Adipocyte (in vitro differentiated cells): ENCODE results near the gene CYTH1.
A peak's percentile ranks its signal among the peaks of the same experiment; 100 is the strongest.

Source experiments
- DNase-seq: peaks from one replicate; pipeline ENCODE4 v3.0.0-alpha.2; 2015; ENCODE audit warnings: low read depth
- H3K27me3 ChIP-seq: replicated peaks from 2 replicates; pipeline ENCODE4 v1.7.0; 2013; ENCODE audit warnings: mild to moderate bottlenecking, low read length, moderate library complexity; ENCODE audit not compliant: control insufficient read depth, insufficient read depth
- H3K36me3 ChIP-seq: 2 replicates; pipeline ENCODE4 v1.7.0; 2013; ENCODE audit warnings: low read length, mild to moderate bottlenecking, moderate library complexity; ENCODE audit not compliant: control insufficient read depth, insufficient read depth, severe bottlenecking
- H3K4me1 ChIP-seq: 2 replicates; pipeline ENCODE4 v1.7.0; 2013; ENCODE audit warnings: mild to moderate bottlenecking, low read length, moderate library complexity; ENCODE audit not compliant: control insufficient read depth, insufficient read depth
- H3K4me3 ChIP-seq: 2 replicates; pipeline ENCODE4 v1.7.0; 2013; ENCODE audit warnings: mild to moderate bottlenecking, low read length, moderate library complexity
- H3K9ac ChIP-seq: 2 replicates; pipeline ENCODE4 v1.7.0; 2013; ENCODE audit warnings: mild to moderate bottlenecking, low read length, moderate library complexity
- H3K9me3 ChIP-seq: 2 replicates; pipeline ENCODE4 v1.7.0; 2013; ENCODE audit warnings: mild to moderate bottlenecking, low read length, moderate library complexity; ENCODE audit not compliant: control insufficient read depth

CYTH1 gene

GRCh38 chr17:78781893-78782304 lies at the start of gene CYTH1:
TSS of gene CYTH1 (minus strand) at chr17:78782273. CDS start at chr17:78782223, 50 bp downstream.
- H3K9me3 ChIP-seq = no peaks in the 10 kb centered on the region
- H3K4me1 ChIP-seq = peaks cover 9% of the 10 kb centered on the region
- no peaks in the 10 kb centered on the region for H3K27me3 ChIP-seq
- H3K4me3 ChIP-seq = peak within 1 kb of the TSS; percentile 87
- H3K36me3 ChIP-seq = no peaks in the 10 kb centered on the region
- DNase-seq = no peak
- peak within 1 kb of the TSS; percentile 87 for H3K9ac ChIP-seq

GRCh38 chr17:78829477-78829876 lies 47.4 kb upstream of the CYTH1 start:
- Histone ChIP-seq H3K36me3 (peaks cover 94% of the 10 kb centered on the region), H3K9ac (no peak overlapping the region), H3K4me1 (no peaks in the 10 kb centered on the region), H3K9me3 (no peaks in the 10 kb centered on the region), H3K27me3 (no peaks in the 10 kb centered on the region), H3K4me3 (no peak overlapping the region)
- DNase-seq = no peak

GRCh38 chr17:78828470-78829185 lies 46.6 kb upstream of the CYTH1 start:
- H3K27me3 ChIP-seq = no peaks in the 10 kb centered on the region
- no peaks in the 10 kb centered on the region for H3K9me3 ChIP-seq
- no peaks in the 10 kb centered on the region for H3K4me1 ChIP-seq
- H3K36me3 ChIP-seq = peaks cover 94% of the 10 kb centered on the region
- H3K9ac ChIP-seq = no peak overlapping the region
- no peak overlapping the region for H3K4me3 ChIP-seq
- DNase-seq = peak; percentile 41

GRCh38 chr17:78826836-78827509 lies 44.9 kb upstream of the CYTH1 start:
- H3K9ac ChIP-seq = no peak overlapping the region
- no peak overlapping the region for H3K4me3 ChIP-seq
- no peaks in the 10 kb centered on the region for H3K9me3 ChIP-seq
- peaks cover 91% of the 10 kb centered on the region for H3K36me3 ChIP-seq
- no peaks in the 10 kb centered on the region for H3K27me3 ChIP-seq
- peaks cover 4% of the 10 kb centered on the region for H3K4me1 ChIP-seq
- DNase-seq = no peak

- Histone ChIP-seq H3K9ac (no peak overlapping the region), H3K9me3 (no peaks in the 10 kb centered on the region), H3K4me3 (no peak overlapping the region), H3K27me3 (no peaks in the 10 kb centered on the region), H3K36me3 (peaks cover 91% of the 10 kb centered on the region), H3K4me1 (peaks cover 4% of the 10 kb centered on the region)
- no peak for DNase-seq
Measured at GRCh38 chr17:78826421-78826820, 44.3 kb upstream of the CYTH1 start.

GRCh38 chr17:78825696-78826095 lies 43.6 kb upstream of the CYTH1 start:
- DNase-seq = no peak
- H3K4me3 ChIP-seq = no peak overlapping the region
- H3K27me3 ChIP-seq = no peaks in the 10 kb centered on the region
- H3K36me3 ChIP-seq = peaks cover 90% of the 10 kb centered on the region
- H3K9ac ChIP-seq = no peak overlapping the region
- no peaks in the 10 kb centered on the region for H3K9me3 ChIP-seq
- peaks cover 4% of the 10 kb centered on the region for H3K4me1 ChIP-seq

- no peak overlapping the region for H3K9ac ChIP-seq
- no peak overlapping the region for H3K4me3 ChIP-seq
- no peaks in the 10 kb centered on the region for H3K9me3 ChIP-seq
- no peaks in the 10 kb centered on the region for H3K27me3 ChIP-seq
- DNase-seq = no peak
- peaks cover 91% of the 10 kb centered on the region for H3K36me3 ChIP-seq
- peaks cover 4% of the 10 kb centered on the region for H3K4me1 ChIP-seq
Measured at GRCh38 chr17:78824240-78824639, 42.2 kb upstream of the CYTH1 start.

- no peaks in the 10 kb centered on the region for H3K9me3 ChIP-seq
- H3K4me1 ChIP-seq = peaks cover 4% of the 10 kb centered on the region
- H3K27me3 ChIP-seq = no peaks in the 10 kb centered on the region
- no peak for DNase-seq
- peaks cover 91% of the 10 kb centered on the region for H3K36me3 ChIP-seq
- no peak overlapping the region for H3K4me3 ChIP-seq
- no peak overlapping the region for H3K9ac ChIP-seq
Measured at GRCh38 chr17:78823282-78824046, 41.4 kb upstream of the CYTH1 start.

GRCh38 chr17:78822552-78822951 lies 40.5 kb upstream of the CYTH1 start:
- no peaks in the 10 kb centered on the region for H3K9me3 ChIP-seq
- H3K36me3 ChIP-seq = peaks cover 91% of the 10 kb centered on the region
- peak overlapping the region; percentile 14 for H3K9ac ChIP-seq
- peak; percentile 94 for DNase-seq
- H3K4me1 ChIP-seq = peaks cover 4% of the 10 kb centered on the region
- no peak overlapping the region for H3K4me3 ChIP-seq
- no peaks in the 10 kb centered on the region for H3K27me3 ChIP-seq

- H3K4me1 ChIP-seq = peaks cover 4% of the 10 kb centered on the region
- DNase-seq = no peak
- H3K9me3 ChIP-seq = no peaks in the 10 kb centered on the region
- no peaks in the 10 kb centered on the region for H3K27me3 ChIP-seq
- peaks cover 92% of the 10 kb centered on the region for H3K36me3 ChIP-seq
- H3K9ac ChIP-seq = no peak overlapping the region
- no peak overlapping the region for H3K4me3 ChIP-seq
Measured at GRCh38 chr17:78821961-78822360, 39.9 kb upstream of the CYTH1 start.

- peaks cover 4% of the 10 kb centered on the region for H3K4me1 ChIP-seq
- H3K4me3 ChIP-seq = no peak overlapping the region
- H3K36me3 ChIP-seq = peaks cover 89% of the 10 kb centered on the region
- no peak for DNase-seq
- H3K9ac ChIP-seq = no peak overlapping the region
- no peaks in the 10 kb centered on the region for H3K27me3 ChIP-seq
- no peaks in the 10 kb centered on the region for H3K9me3 ChIP-seq
Measured at GRCh38 chr17:78820841-78821240, 38.8 kb upstream of the CYTH1 start.
